ENCODE measurements around the gene RGS3.

- TF ChIP-seq, protein P1, sequence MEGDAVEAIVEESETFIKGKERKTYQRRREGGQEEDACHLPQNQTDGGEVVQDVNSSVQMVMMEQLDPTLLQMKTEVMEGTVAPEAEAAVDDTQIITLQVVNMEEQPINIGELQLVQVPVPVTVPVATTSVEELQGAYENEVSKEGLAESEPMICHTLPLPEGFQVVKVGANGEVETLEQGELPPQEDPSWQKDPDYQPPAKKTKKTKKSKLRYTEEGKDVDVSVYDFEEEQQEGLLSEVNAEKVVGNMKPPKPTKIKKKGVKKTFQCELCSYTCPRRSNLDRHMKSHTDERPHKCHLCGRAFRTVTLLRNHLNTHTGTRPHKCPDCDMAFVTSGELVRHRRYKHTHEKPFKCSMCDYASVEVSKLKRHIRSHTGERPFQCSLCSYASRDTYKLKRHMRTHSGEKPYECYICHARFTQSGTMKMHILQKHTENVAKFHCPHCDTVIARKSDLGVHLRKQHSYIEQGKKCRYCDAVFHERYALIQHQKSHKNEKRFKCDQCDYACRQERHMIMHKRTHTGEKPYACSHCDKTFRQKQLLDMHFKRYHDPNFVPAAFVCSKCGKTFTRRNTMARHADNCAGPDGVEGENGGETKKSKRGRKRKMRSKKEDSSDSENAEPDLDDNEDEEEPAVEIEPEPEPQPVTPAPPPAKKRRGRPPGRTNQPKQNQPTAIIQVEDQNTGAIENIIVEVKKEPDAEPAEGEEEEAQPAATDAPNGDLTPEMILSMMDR (IDR thresholded peaks at IDR 0.05; ENCODE audit: low read length) = no peak
- TF ChIP-seq EZH2phosphoT487 (IDR thresholded peaks at IDR 0.05; ENCODE audit: low read length) = no peak
Observed at GRCh38 chr9:113622600-113623400, 159.3 kb downstream of the RGS3 start.

All from MM.1S (cell line).